Neural cell (in vitro differentiated cells): ENCODE results near the gene FAM168A.

Experiments
- CTCF ChIP-seq: fragments of 450-650 bp; IDR thresholded peaks from 2 replicates; pipeline ENCODE4 v1.5.1; 2014; ENCODE audit warnings: antibody characterized with exemption, mild to moderate bottlenecking, moderate library complexity; ENCODE audit not compliant: poor library complexity, severe bottlenecking
- EP300 ChIP-seq: fragments of 450-650 bp; conservative IDR thresholded peaks from 2 replicates; pipeline ENCODE4 v1.6.1; 2014; ENCODE audit warnings: antibody characterized with exemption, mild to moderate bottlenecking, moderate library complexity; ENCODE audit not compliant: poor library complexity, severe bottlenecking
- EZH2 ChIP-seq: fragments of 200-600, 300-800 bp; shearing (Covaris generic), sonication (generic); IDR thresholded peaks from 2 replicates; pipeline ENCODE4 v1.6.1; 2014; ENCODE audit warnings: antibody characterized with exemption, low read length, borderline replicate concordance, mild to moderate bottlenecking; ENCODE audit not compliant: insufficient read depth, poor library complexity, severe bottlenecking
- MXI1 ChIP-seq: fragments of 450-650 bp; conservative IDR thresholded peaks from 2 replicates; pipeline ENCODE4 v1.6.1; 2014; ENCODE audit warnings: antibody characterized with exemption, mild to moderate bottlenecking; ENCODE audit not compliant: poor library complexity, severe bottlenecking
- POLR2AphosphoS5 ChIP-seq: IDR thresholded peaks from 2 replicates; pipeline ENCODE4 v1.6.1; 2012
- RAD21 ChIP-seq: fragments of 450-650 bp; conservative IDR thresholded peaks from 2 replicates; pipeline ENCODE4 v1.6.1; 2014; ENCODE audit warnings: antibody characterized with exemption, mild to moderate bottlenecking, moderate library complexity
- SMC3 ChIP-seq: fragments of 450-650 bp; conservative IDR thresholded peaks from 2 replicates; pipeline ENCODE4 v1.6.1; 2014; ENCODE audit warnings: antibody characterized with exemption, mild to moderate bottlenecking, moderate library complexity; ENCODE audit not compliant: poor library complexity
- TAF1 ChIP-seq: IDR thresholded peaks from 2 replicates; pipeline ENCODE4 v1.6.1; 2012; ENCODE audit warnings: low read depth

- TF ChIP-seq CTCF (no peak), EP300 (no peak), SMC3 (no peak), MXI1 (no peak), EZH2 (no peak), POLR2AphosphoS5 (no peak), RAD21 (no peak), TAF1 (no peak)
Observed at GRCh38 chr11:73366953-73367352, 231.0 kb downstream of the FAM168A start.
